Prostate gland (tissue), 2 donors: ENCODE data around the gene LRRC63.

Experiments
- POLR2A ChIP-seq: fragments of 450-650 bp; IDR thresholded peaks from one replicate; pipeline ENCODE4 v1.6.1; 2016; ENCODE audit warnings: antibody characterized with exemption, mild to moderate bottlenecking
- POLR2AphosphoS5 ChIP-seq: sonication (generic); formaldehyde crosslinking; IDR thresholded peaks from one replicate; pipeline ENCODE4 v1.6.1; 2017; ENCODE audit warnings: antibody characterized with exemption
- TF ChIP-seq, protein P1 (sequence below), 4 experiments: fragments of 200-600 bp in 2 of 4; fragments of 450-650 bp in 2 of 4; sonication (generic) in 2 of 4; IDR thresholded peaks; 1 replicate in 3 of 4; 2 replicates in 1 of 4; pipeline ENCODE4 v1.5.1; 2016 to 2019; ENCODE audit warnings: antibody characterized with exemption in 4 of 4, mild to moderate bottlenecking in 2 of 4, moderate library complexity in 2 of 4

DNA sequence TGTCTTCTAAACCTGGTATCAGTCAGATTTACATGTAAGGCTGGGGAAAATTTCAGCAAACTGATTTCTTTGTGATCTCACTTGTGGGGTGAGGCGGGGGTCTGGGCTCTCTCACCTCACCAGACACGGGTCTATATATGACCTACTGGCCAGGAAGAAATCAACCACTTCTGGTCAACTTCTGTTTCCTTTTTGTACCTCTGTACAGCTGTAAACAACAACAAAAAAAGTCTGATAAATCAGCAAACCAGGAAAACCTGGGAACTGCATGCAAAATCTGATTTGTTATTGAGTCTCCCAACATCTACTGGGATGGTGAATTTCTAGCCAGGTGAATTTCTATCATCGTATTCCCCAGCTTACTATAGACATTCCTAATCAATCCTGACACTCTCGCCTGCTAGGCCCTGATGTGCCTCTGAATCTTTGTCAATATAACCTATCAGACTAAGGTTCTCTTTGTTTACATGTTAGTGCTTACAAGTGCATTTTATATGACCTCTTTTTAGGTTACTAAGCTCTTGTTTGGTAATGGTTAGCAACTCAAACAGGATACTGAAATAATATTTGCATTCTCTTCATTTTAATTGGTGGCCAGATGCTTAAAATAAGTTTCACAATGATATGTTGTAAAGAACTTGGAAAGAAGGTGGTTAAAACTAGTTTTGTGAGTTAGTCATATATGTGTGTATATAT is 77.7 kb downstream of the LRRC63 start:
- TF ChIP-seq, protein P1, sequence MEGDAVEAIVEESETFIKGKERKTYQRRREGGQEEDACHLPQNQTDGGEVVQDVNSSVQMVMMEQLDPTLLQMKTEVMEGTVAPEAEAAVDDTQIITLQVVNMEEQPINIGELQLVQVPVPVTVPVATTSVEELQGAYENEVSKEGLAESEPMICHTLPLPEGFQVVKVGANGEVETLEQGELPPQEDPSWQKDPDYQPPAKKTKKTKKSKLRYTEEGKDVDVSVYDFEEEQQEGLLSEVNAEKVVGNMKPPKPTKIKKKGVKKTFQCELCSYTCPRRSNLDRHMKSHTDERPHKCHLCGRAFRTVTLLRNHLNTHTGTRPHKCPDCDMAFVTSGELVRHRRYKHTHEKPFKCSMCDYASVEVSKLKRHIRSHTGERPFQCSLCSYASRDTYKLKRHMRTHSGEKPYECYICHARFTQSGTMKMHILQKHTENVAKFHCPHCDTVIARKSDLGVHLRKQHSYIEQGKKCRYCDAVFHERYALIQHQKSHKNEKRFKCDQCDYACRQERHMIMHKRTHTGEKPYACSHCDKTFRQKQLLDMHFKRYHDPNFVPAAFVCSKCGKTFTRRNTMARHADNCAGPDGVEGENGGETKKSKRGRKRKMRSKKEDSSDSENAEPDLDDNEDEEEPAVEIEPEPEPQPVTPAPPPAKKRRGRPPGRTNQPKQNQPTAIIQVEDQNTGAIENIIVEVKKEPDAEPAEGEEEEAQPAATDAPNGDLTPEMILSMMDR (IDR thresholded peaks at IDR 0.05) = no peak
- TF ChIP-seq POLR2A (no peak), POLR2AphosphoS5 (no peak)
